ENCODE data around the gene GPSM3. TPM values are rescaled to one million over a fixed set of nuclear protein-coding genes. Genes with fewer than 3 reads are reported as not detected.
"Not testable (repeated sequence)": the region's sequence is repeated elsewhere in the genome, so short reads cannot be mapped to it uniquely, and the experiment has no call there.

The GPSM3 gene
- total and polyA plus RNA-seq, 2 donors (not counting 3 experiments of a cell fraction or from before 2014, with no cell fraction given) = 19.5 to 21.6 TPM

- intact Hi-C loops (cut with micrococcal nuclease) (no loop called here), dilution Hi-C loops (cut with MboI; ENCODE audit: extremely low pct_ligation_motif_present, low sequenced_read_pairs) (no loop called here)
- Histone ChIP-seq H3K9me1 (replicated peaks; ENCODE audit: control insufficient read depth, extremely low read depth, insufficient read depth, low read length) (no peaks in the 10 kb centered on the region), H3K9ac (replicated peaks; ENCODE audit: extremely low read depth, insufficient read depth, low read length) (no peak overlapping the region), H3K4me3 (replicated peaks in 1 of 3; ENCODE audit: insufficient read depth in 1 of 3, low read depth in 1 of 3, low read length in 3 of 3) (no peak overlapping the region), H3K36me3 (ENCODE audit: control insufficient read depth in 2 of 2, extremely low read depth in 1 of 2, insufficient read depth in 2 of 2, low read length in 2 of 2) (no peaks in the 10 kb centered on the region), H3K9me3 (replicated peaks; ENCODE audit: control insufficient read depth, insufficient read depth, low read length) (no peaks in the 10 kb centered on the region), H3K27me3 (ENCODE audit: control insufficient read depth in 2 of 2, insufficient read depth in 2 of 2, low read length in 2 of 2) (peaks cover 20 to 28% of the 10 kb centered on the region in 2 experiments), H4K20me1 (replicated peaks; ENCODE audit: control insufficient read depth, extremely low read depth, insufficient read depth, low read length) (no peaks in the 10 kb centered on the region), H3K4me2 (ENCODE audit: insufficient read depth, low read length) (no peak overlapping the region), H3K27ac (ENCODE audit: insufficient read depth, low read depth, low read length) (no peak overlapping the region), H3K79me2 (ENCODE audit: control insufficient read depth, insufficient read depth, low read length) (no peaks in the 10 kb centered on the region), H3K4me1 (ENCODE audit: control insufficient read depth, extremely low read depth, insufficient read depth, low read length) (peaks cover 3% of the 10 kb centered on the region), H2AFZ (ENCODE audit: low read depth, low read length) (no peak overlapping the region)
- no peak for DNase-seq (ENCODE audit: low read depth, low spot score)
- ChIA-PET CTCF (interaction anchor here (2.8 kb wide), 1 partner anchor 28 kb away, joined by 12 read pairs; no protein-coding TSS in a partner anchor), POLR2A (no interaction called here)
- FAIRE-seq = no peak
- no peak for TF ChIP-seq MAX (IDR thresholded peaks at IDR 0.05; ENCODE audit: insufficient read depth, insufficient read length)
- BruUV-seq (replicated peaks) = no TSS peak
Measured at GRCh38 chr6:32146687-32147086, 45.8 kb downstream of the GPSM3 start.

DNA sequence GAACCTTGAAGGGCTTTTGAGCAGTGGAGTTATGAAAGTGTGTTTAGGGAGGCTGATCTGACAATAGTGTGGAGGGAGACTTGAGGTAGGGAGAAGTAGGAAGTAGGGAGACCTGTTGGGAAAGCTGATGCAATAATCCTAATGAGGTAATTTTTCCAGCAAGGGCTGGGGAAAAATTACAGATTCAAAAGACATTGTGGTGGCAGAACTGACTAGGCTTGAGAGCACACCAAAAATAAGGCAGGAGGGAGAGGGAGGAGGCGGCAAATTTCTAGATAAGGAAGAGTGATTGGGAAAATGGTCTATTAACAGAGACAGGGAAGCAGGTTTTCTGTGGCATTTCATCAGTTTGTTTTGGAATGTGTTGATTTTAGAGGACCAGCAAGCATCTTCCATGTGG lies 46.2 kb downstream of the GPSM3 start:
- Histone ChIP-seq H3K9me1 (replicated peaks; ENCODE audit: control insufficient read depth, extremely low read depth, insufficient read depth, low read length) (no peaks in the 10 kb centered on the region), H3K27me3 (ENCODE audit: control insufficient read depth in 2 of 2, insufficient read depth in 2 of 2, low read length in 2 of 2) (peaks cover 20 to 29% of the 10 kb centered on the region in 2 experiments), H3K9ac (replicated peaks; ENCODE audit: extremely low read depth, insufficient read depth, low read length) (no peak overlapping the region), H3K4me3 (replicated peaks in 1 of 3; ENCODE audit: insufficient read depth in 1 of 3, low read depth in 1 of 3, low read length in 3 of 3) (no peak overlapping the region), H4K20me1 (replicated peaks; ENCODE audit: control insufficient read depth, extremely low read depth, insufficient read depth, low read length) (no peaks in the 10 kb centered on the region), H3K4me1 (ENCODE audit: control insufficient read depth, extremely low read depth, insufficient read depth, low read length) (peaks cover 3% of the 10 kb centered on the region), H3K4me2 (ENCODE audit: insufficient read depth, low read length) (no peak overlapping the region), H3K36me3 (ENCODE audit: control insufficient read depth in 2 of 2, extremely low read depth in 1 of 2, insufficient read depth in 2 of 2, low read length in 2 of 2) (no peaks in the 10 kb centered on the region), H3K27ac (ENCODE audit: insufficient read depth, low read depth, low read length) (no peak overlapping the region), H2AFZ (ENCODE audit: low read depth, low read length) (no peak overlapping the region), H3K9me3 (replicated peaks; ENCODE audit: control insufficient read depth, insufficient read depth, low read length) (no peaks in the 10 kb centered on the region), H3K79me2 (ENCODE audit: control insufficient read depth, insufficient read depth, low read length) (no peaks in the 10 kb centered on the region)
- no peak for FAIRE-seq
- TF ChIP-seq JUN (IDR thresholded peaks at IDR 0.05; ENCODE audit: borderline replicate concordance, insufficient read depth, insufficient read length, low read depth) (no peak), POLR2AphosphoS5 (IDR thresholded peaks at IDR 0.05; ENCODE audit: insufficient read depth, low read depth, low read length) (no peak), FOS (IDR thresholded peaks at IDR 0.05; ENCODE audit: borderline replicate concordance, insufficient read depth, low read length) (no peak), EZH2 (IDR thresholded peaks at IDR 0.05; ENCODE audit: borderline replicate concordance, low read depth, low read length, severe bottlenecking) (no peak), POLR2A (IDR thresholded peaks at IDR 0.05; ENCODE audit: low read depth, low read length) (no peak), MYC (IDR thresholded peaks at IDR 0.05; ENCODE audit: low read depth, low read length) (no peak)
- intact Hi-C loops (cut with micrococcal nuclease) (no loop called here), dilution Hi-C loops (cut with MboI; ENCODE audit: extremely low pct_ligation_motif_present, low sequenced_read_pairs) (no loop called here)
- no TSS peak for BruUV-seq (replicated peaks)
- ChIA-PET CTCF (no interaction called here), POLR2A (no interaction called here)
- no peak for DNase-seq (ENCODE audit: low read depth, low spot score)

GRCh38 chr6:32144238-32144637 lies 48.2 kb downstream of the GPSM3 start:
- H3K4me2 ChIP-seq (ENCODE audit: insufficient read depth, low read length); DNase-seq (ENCODE audit: low read depth, low spot score); H2AFZ ChIP-seq (ENCODE audit: low read depth, low read length); POLR2A ChIA-PET; H4K20me1 ChIP-seq (replicated peaks; ENCODE audit: control insufficient read depth, extremely low read depth, insufficient read depth, low read length); H3K79me2 ChIP-seq (ENCODE audit: control insufficient read depth, insufficient read depth, low read length); H3K9me3 ChIP-seq (replicated peaks; ENCODE audit: control insufficient read depth, insufficient read depth, low read length); H3K9ac ChIP-seq (replicated peaks; ENCODE audit: extremely low read depth, insufficient read depth, low read length); FAIRE-seq; H3K36me3 ChIP-seq (ENCODE audit: control insufficient read depth in 2 of 2, extremely low read depth in 1 of 2, insufficient read depth in 2 of 2, low read length in 2 of 2); H3K4me3 ChIP-seq (replicated peaks in 1 of 3; ENCODE audit: insufficient read depth in 1 of 3, low read depth in 1 of 3, low read length in 3 of 3); dilution Hi-C loops (cut with MboI; ENCODE audit: extremely low pct_ligation_motif_present, low sequenced_read_pairs); H3K27ac ChIP-seq (ENCODE audit: insufficient read depth, low read depth, low read length); H3K9me1 ChIP-seq (replicated peaks; ENCODE audit: control insufficient read depth, extremely low read depth, insufficient read depth, low read length); H3K4me1 ChIP-seq (ENCODE audit: control insufficient read depth, extremely low read depth, insufficient read depth, low read length); intact Hi-C loops (cut with micrococcal nuclease); BruUV-seq (replicated peaks): not testable (repeated sequence)
- peaks cover 20 to 24% of the 10 kb centered on the region in 2 experiments for H3K27me3 ChIP-seq (ENCODE audit: control insufficient read depth in 2 of 2, insufficient read depth in 2 of 2, low read length in 2 of 2)
- CTCF ChIA-PET = interaction anchor here (0.6 kb wide), 1 partner anchor 337 kb away, joined by 3 read pairs; no protein-coding TSS in a partner anchor
